ACC112 (cell line): ENCODE data around the gene ZNF540.

Experiments used
- H2AFZ ChIP-seq: fragments of 200-600 bp; sonication (generic); one replicate; pipeline ENCODE4 v1.6.0; 2017; ENCODE audit warnings: antibody characterized with exemption, low read length; ENCODE audit not compliant: unreplicated experiment
- H3K27ac ChIP-seq: fragments of 200-600 bp; sonication (generic); 2 replicates; pipeline ENCODE4 v1.5.1; 2014; ENCODE audit warnings: low read depth, mild to moderate bottlenecking, antibody characterized with exemption, low read length, moderate library complexity
- H3K27me3 ChIP-seq: fragments of 200-600 bp; sonication (generic); 2 replicates; pipeline ENCODE4 v1.6.1; 2014; ENCODE audit warnings: mild to moderate bottlenecking, antibody characterized with exemption, low read length, moderate library complexity, mixed read lengths; ENCODE audit not compliant: insufficient read depth
- H3K36me3 ChIP-seq: fragments of 200-600 bp; sonication (generic); 2 replicates; pipeline ENCODE4 v1.6.1; 2016; ENCODE audit warnings: mild to moderate bottlenecking, antibody characterized with exemption, low read length, moderate library complexity, mixed read lengths; ENCODE audit not compliant: insufficient read depth
- H3K4me1 ChIP-seq: fragments of 200-600 bp; sonication (generic); one replicate; pipeline ENCODE4 v1.6.1; 2016; ENCODE audit warnings: low read length, mixed read lengths; ENCODE audit not compliant: insufficient read depth, unreplicated experiment, control insufficient read depth
- H3K4me3 ChIP-seq: fragments of 200-600 bp; sonication (generic); 2 replicates; pipeline ENCODE4 v1.5.1; 2014; ENCODE audit warnings: mild to moderate bottlenecking, low read depth, low read length
- H3K79me2 ChIP-seq: fragments of 200-600 bp; sonication (generic); one replicate; pipeline ENCODE4 v1.6.0; 2016; ENCODE audit warnings: low read length; ENCODE audit not compliant: control insufficient read depth, unreplicated experiment, insufficient read depth

Gene ZNF540

DNA sequence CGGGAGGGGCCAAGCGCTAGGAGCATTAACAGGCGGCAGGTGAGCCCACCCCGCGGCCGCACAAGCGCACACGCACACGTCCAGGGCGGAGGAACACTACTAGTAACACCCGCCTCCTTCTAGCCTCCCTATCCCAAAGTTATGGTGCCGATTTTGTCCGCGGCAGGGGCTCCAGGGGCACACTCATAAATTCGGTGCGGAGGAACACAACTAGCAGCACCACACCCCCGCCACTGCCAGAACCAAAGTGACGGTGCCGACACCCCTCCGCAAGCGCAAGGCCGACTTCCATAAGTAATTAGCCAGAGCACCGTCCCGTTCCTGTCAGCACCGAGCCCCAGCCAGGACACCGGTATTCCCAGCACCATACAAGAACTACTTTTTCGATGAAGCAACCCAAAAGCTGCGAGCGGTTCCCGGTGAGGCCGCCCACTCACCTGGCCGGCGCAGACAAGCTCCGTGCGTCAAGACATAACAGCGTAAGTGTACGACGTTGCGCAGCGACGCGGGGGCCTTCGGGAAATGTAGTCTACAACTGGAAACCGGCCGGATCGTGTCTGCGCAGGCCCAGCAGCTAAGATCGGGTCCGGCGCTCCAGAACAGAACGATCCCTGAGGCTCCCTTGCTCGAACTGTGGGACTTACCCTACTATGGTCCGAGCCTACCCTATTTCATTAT, at the start of gene ZNF540, which contains the start of gene ZNF571:
Gene ZNF540, plus strand, starts transcription at position 573 of the 678 bp plus-strand sequence. CDS start 3,572 bp downstream, outside the sequence.
Gene ZNF571, minus strand, starts transcription at position 489 of the 678 bp plus-strand sequence. CDS start 8,116 bp downstream, outside the sequence.
- Histone ChIP-seq H3K4me3 (peak within 1 kb of the TSS; percentile 96), H3K36me3 (0 out of 2 replicates have a peak, but pooled peaks cover 2% of the 10 kb centered on the region), H3K27me3 (no peaks in the 10 kb centered on the region), H3K27ac (peak within 1 kb of the TSS; percentile 75), H2AFZ (peak within 1 kb of the TSS; percentile 94), H3K4me1 (no peaks in the 10 kb centered on the region), H3K79me2 (no peaks in the 10 kb centered on the region)

- no peaks in the 10 kb centered on the region for H3K4me1 ChIP-seq
- peak overlapping the region; percentile 69 for H3K27ac ChIP-seq
- H3K4me3 ChIP-seq, result peak overlapping the region; percentile 82
- no peaks in the 10 kb centered on the region for H3K79me2 ChIP-seq
- H3K36me3 ChIP-seq, result 0 out of 2 replicates have a peak, but pooled peaks cover 5% of the 10 kb centered on the region
- H2AFZ ChIP-seq, result peak overlapping the region; percentile 85
- H3K27me3 ChIP-seq, result no peaks in the 10 kb centered on the region
These were observed 43.3 kb upstream of the ZNF540 start for GRCh38 chr19:37551129-37551993.

- Histone ChIP-seq H3K4me1 (no peaks in the 10 kb centered on the region), H3K4me3 (no peak overlapping the region), H3K36me3 (peaks cover 31% of the 10 kb centered on the region), H3K27me3 (no peaks in the 10 kb centered on the region), H3K27ac (no peak overlapping the region), H3K79me2 (no peaks in the 10 kb centered on the region), H2AFZ (no peak overlapping the region)
These were observed 31.2 kb upstream of the ZNF540 start for GRCh38 chr19:37563518-37563917.

DNA sequence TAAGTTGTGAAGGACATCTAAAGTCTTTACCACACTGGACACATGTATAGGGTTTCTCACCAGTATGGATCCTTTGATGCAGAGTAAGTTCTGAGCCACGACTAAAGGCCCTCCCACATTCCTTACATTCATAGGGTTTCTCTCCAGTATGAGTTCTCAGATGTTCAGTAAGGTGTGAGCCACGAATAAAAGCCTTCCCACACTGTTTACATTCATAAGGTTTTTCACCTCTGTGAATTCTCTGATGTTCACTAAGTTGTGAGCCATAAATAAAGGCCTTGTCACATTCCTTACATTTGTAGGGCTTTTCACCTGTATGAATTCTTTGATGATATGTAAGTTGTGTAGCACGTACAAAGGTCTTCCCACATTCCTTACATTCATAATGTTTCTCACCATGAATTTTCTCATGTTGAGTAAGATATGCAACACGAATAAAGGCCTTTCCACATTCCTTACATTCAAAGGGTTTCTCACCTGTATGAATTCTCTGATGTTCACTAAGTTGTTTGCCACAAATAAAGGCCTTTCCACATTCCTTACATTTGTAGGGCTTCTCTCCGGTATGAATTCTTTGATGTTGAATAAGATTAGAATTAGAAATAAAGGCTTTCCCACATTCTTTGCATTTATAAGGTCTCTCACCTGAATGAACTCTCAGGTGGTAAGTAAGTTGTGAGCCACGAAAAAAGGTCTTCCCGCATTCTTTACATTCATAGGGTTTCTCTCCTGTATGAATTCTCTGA, 29.9 kb upstream of the ZNF540 start:
- H3K27ac ChIP-seq, result no peak overlapping the region
- H3K27me3 ChIP-seq, result no peaks in the 10 kb centered on the region
- H3K36me3 ChIP-seq, result peaks cover 32% of the 10 kb centered on the region
- H3K4me1 ChIP-seq, result no peaks in the 10 kb centered on the region
- no peak overlapping the region for H2AFZ ChIP-seq
- no peak overlapping the region for H3K4me3 ChIP-seq
- H3K79me2 ChIP-seq, result no peaks in the 10 kb centered on the region

DNA sequence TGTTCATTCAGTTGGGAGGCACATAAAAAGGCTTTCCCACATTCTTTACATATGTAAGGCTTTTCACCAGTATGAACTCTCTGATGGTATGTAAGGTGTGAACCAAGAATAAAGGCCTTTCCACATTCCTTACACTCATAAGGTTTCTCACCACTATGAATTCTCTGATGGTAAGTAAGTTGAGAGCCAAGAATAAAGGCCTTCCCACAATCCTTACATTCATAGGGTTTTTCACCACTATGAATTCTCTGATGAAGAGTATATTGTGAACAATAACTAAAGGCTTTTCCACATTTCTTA, 29.4 kb upstream of the ZNF540 start:
- no peak overlapping the region for H3K4me3 ChIP-seq
- no peaks in the 10 kb centered on the region for H3K4me1 ChIP-seq
- no peak overlapping the region for H2AFZ ChIP-seq
- H3K27ac ChIP-seq, result no peak overlapping the region
- H3K36me3 ChIP-seq, result peaks cover 33% of the 10 kb centered on the region
- no peaks in the 10 kb centered on the region for H3K79me2 ChIP-seq
- H3K27me3 ChIP-seq, result no peaks in the 10 kb centered on the region

GRCh38 chr19:37572203-37572602, 22.5 kb upstream of the ZNF540 start:
- H3K4me3 ChIP-seq, result no peak overlapping the region
- H2AFZ ChIP-seq, result no peak overlapping the region
- H3K4me1 ChIP-seq, result no peaks in the 10 kb centered on the region
- no peak overlapping the region; the same call in 1 of the 2 replicates for H3K27ac ChIP-seq
- no peaks in the 10 kb centered on the region for H3K79me2 ChIP-seq
- peaks cover 31% of the 10 kb centered on the region for H3K36me3 ChIP-seq
- H3K27me3 ChIP-seq, result no peaks in the 10 kb centered on the region

GRCh38 chr19:37583340-37583739, 11.3 kb upstream of the ZNF540 start:
- H3K36me3 ChIP-seq, result peaks cover 45% of the 10 kb centered on the region
- H2AFZ ChIP-seq, result no peak overlapping the region
- no peaks in the 10 kb centered on the region for H3K4me1 ChIP-seq
- no peaks in the 10 kb centered on the region for H3K27me3 ChIP-seq
- no peaks in the 10 kb centered on the region for H3K79me2 ChIP-seq
- H3K27ac ChIP-seq, result no peak overlapping the region
- H3K4me3 ChIP-seq, result no peak overlapping the region

- peak overlapping the region; percentile 75; the same call in 1 of the 2 replicates for H3K27ac ChIP-seq
These were observed 726 bp upstream of the ZNF540 start for GRCh38 chr19:37593996-37594303.

GRCh38 chr19:37594982-37595382, 306 bp downstream of the ZNF540 start:
- H3K27ac ChIP-seq, result peak overlapping the region; percentile 75

More at GRCh38 chr19:37593996-37594303, 726 bp upstream of the ZNF540 start:
- Histone ChIP-seq H3K4me3 (peak overlapping the region; percentile 96), H3K27me3 (no peaks in the 10 kb centered on the region), H3K79me2 (no peaks in the 10 kb centered on the region), H3K36me3 (0 out of 2 replicates have a peak, but pooled peaks cover 2% of the 10 kb centered on the region), H2AFZ (peak overlapping the region; percentile 94), H3K4me1 (no peaks in the 10 kb centered on the region)

More at GRCh38 chr19:37594982-37595382, 306 bp downstream of the ZNF540 start:
- peak overlapping the region; percentile 94 for H2AFZ ChIP-seq
- H3K4me3 ChIP-seq, result peak overlapping the region; percentile 96
- no peaks in the 10 kb centered on the region for H3K79me2 ChIP-seq
- H3K36me3 ChIP-seq, result 0 out of 2 replicates have a peak, but pooled peaks cover 2% of the 10 kb centered on the region
- H3K27me3 ChIP-seq, result no peaks in the 10 kb centered on the region
- no peaks in the 10 kb centered on the region for H3K4me1 ChIP-seq
